ENCODE results near the gene ZNF343.
A peak's percentile ranks its signal among the peaks of the same experiment; 100 is the strongest.
"Not testable (repeated sequence)": the region's sequence is repeated elsewhere in the genome, so short reads cannot be mapped to it uniquely, and the experiment has no call there.

The ZNF343 gene

GRCh38 chr20:2524709-2525506 lies 16.2 kb upstream of the ZNF343 start:
- Histone ChIP-seq H4K20me1 (ENCODE audit: insufficient read depth, low read length, poor library complexity, severe bottlenecking) (no peaks in the 10 kb centered on the region), H3K4me3 (ENCODE audit: low read length, poor library complexity, severe bottlenecking) (peak overlapping the region; percentile 90), H3K27me3 (ENCODE audit: insufficient read depth, low read length, poor library complexity, severe bottlenecking) (no peaks in the 10 kb centered on the region), H3F3A (ENCODE audit: low read depth) (no peaks in the 10 kb centered on the region), H3K9me2 (replicated peaks; ENCODE audit: low read depth, low read length) (no peaks in the 10 kb centered on the region), H3K4me2 (ENCODE audit: low read depth, low read length, poor library complexity, severe bottlenecking) (peak overlapping the region; percentile 97), H3K4me1 (ENCODE audit: insufficient read depth, low read length, poor library complexity, severe bottlenecking) (peaks cover 8% of the 10 kb centered on the region), H3K9ac (ENCODE audit: low read depth, low read length, poor library complexity, severe bottlenecking) (peak overlapping the region; percentile 82), H3K36me3 (ENCODE audit: insufficient read depth, low read length) (no peaks in the 10 kb centered on the region), H3K79me2 (ENCODE audit: insufficient read depth, low read length) (no peaks in the 10 kb centered on the region), H2AFZ (ENCODE audit: low read length) (peak overlapping the region; percentile 93), H3K9me3 (ENCODE audit: insufficient read depth, low read depth, low read length) (no peaks in the 10 kb centered on the region)
- no peak for TF ChIP-seq EZH2phosphoT487 (IDR thresholded peaks at IDR 0.05; ENCODE audit: borderline replicate concordance)
- no peak; the same call in 1 of the 2 replicates for TF ChIP-seq CTCF (conservative IDR thresholded peaks at IDR 0.05; ENCODE audit: low read length)

- Histone ChIP-seq H2AFZ (ENCODE audit: low read length) (peak overlapping the region; percentile 93), H3K4me1 (ENCODE audit: insufficient read depth, low read length, poor library complexity, severe bottlenecking) (peaks cover 8% of the 10 kb centered on the region), H3K9ac (ENCODE audit: low read depth, low read length, poor library complexity, severe bottlenecking) (peak overlapping the region; percentile 82), H3K4me3 (ENCODE audit: low read length, poor library complexity, severe bottlenecking) (peak overlapping the region; percentile 90), H3K27me3 (ENCODE audit: insufficient read depth, low read length, poor library complexity, severe bottlenecking) (no peaks in the 10 kb centered on the region), H3K36me3 (ENCODE audit: insufficient read depth, low read length) (no peaks in the 10 kb centered on the region), H3K9me2 (replicated peaks; ENCODE audit: low read depth, low read length) (no peaks in the 10 kb centered on the region), H3K9me3 (ENCODE audit: insufficient read depth, low read depth, low read length) (no peaks in the 10 kb centered on the region), H3F3A (ENCODE audit: low read depth) (no peaks in the 10 kb centered on the region), H4K20me1 (ENCODE audit: insufficient read depth, low read length, poor library complexity, severe bottlenecking) (no peaks in the 10 kb centered on the region), H3K79me2 (ENCODE audit: insufficient read depth, low read length) (no peaks in the 10 kb centered on the region), H3K4me2 (ENCODE audit: low read depth, low read length, poor library complexity, severe bottlenecking) (peak overlapping the region; percentile 97)
- TF ChIP-seq CTCF (conservative IDR thresholded peaks at IDR 0.05; ENCODE audit: low read length): peak; percentile 94
- no peak for TF ChIP-seq EZH2phosphoT487 (IDR thresholded peaks at IDR 0.05; ENCODE audit: borderline replicate concordance)
Measured at GRCh38 chr20:2523919-2524708, 15.4 kb upstream of the ZNF343 start.

- H3K36me3 ChIP-seq (ENCODE audit: insufficient read depth, low read length); H3K79me2 ChIP-seq (ENCODE audit: insufficient read depth, low read length); H4K20me1 ChIP-seq (ENCODE audit: insufficient read depth, low read length, poor library complexity, severe bottlenecking); H3K9me3 ChIP-seq (ENCODE audit: insufficient read depth, low read depth, low read length); H2AFZ ChIP-seq (ENCODE audit: low read length); H3F3A ChIP-seq (ENCODE audit: low read depth); H3K27me3 ChIP-seq (ENCODE audit: insufficient read depth, low read length, poor library complexity, severe bottlenecking); H3K9me2 ChIP-seq (replicated peaks; ENCODE audit: low read depth, low read length); H3K9ac ChIP-seq (ENCODE audit: low read depth, low read length, poor library complexity, severe bottlenecking); H3K4me2 ChIP-seq (ENCODE audit: low read depth, low read length, poor library complexity, severe bottlenecking); H3K4me1 ChIP-seq (ENCODE audit: insufficient read depth, low read length, poor library complexity, severe bottlenecking); H3K4me3 ChIP-seq (ENCODE audit: low read length, poor library complexity, severe bottlenecking): not testable (repeated sequence)
Measured at GRCh38 chr20:2522826-2523429, 14.2 kb upstream of the ZNF343 start.
